Ovary (tissue), 9 donors: ENCODE measurements around the gene NTRK3. TPM values are rescaled to one million over a fixed set of nuclear protein-coding genes. Genes with fewer than 3 reads are reported as not detected.

Source experiments
- DNase-seq, 5 donors: peaks; one replicate each; pipeline ENCODE4 v3.0.0-alpha.2; 2019 to 2020
- H3K27ac ChIP-seq, 2 donors: fragments of 200-600 bp; one replicate each; pipeline versions ENCODE4 v1.5.1 to v1.8.0; 2019 to 2022
- H3K27me3 ChIP-seq: fragments of 200-600 bp; one replicate; pipeline ENCODE4 v1.8.0; 2022
- H3K36me3 ChIP-seq: fragments of 200-600 bp; sonication (generic); one replicate; pipeline ENCODE4 v1.5.1; 2019
- H3K4me1 ChIP-seq: one replicate; pipeline ENCODE4 v1.8.1; 2013; ENCODE audit warnings: mild to moderate bottlenecking, moderate library complexity; ENCODE audit not compliant: insufficient read depth
- H3K4me3 ChIP-seq: fragments of 200-600 bp; sonication (generic); one replicate; pipeline ENCODE4 v1.5.1; 2017
- H3K9me3 ChIP-seq, 2 donors: fragments of 200-600 bp in 1 of 2; sonication (generic) in 1 of 2; one replicate each; pipeline versions ENCODE4 v1.5.1 to v1.8.1; 2013 to 2019; ENCODE audit warnings: mild to moderate bottlenecking in 1 of 2, moderate library complexity in 1 of 2
- CTCF ChIP-seq, 3 donors: fragments of 450-650 bp in 2 of 3; fragments of 200-600 bp in 1 of 3; IDR thresholded peaks; one replicate each; pipeline versions ENCODE4 v1.5.1 to v1.8.0; 2016 to 2022; ENCODE audit warnings: antibody characterized with exemption in 3 of 3, mild to moderate bottlenecking in 1 of 3
- EP300 ChIP-seq: sonication (generic); formaldehyde crosslinking; IDR thresholded peaks from one replicate; pipeline ENCODE4 v1.6.1; 2017; ENCODE audit warnings: antibody characterized with exemption
- POLR2A ChIP-seq: fragments of 450-650 bp; IDR thresholded peaks from one replicate; pipeline ENCODE4 v1.6.1; 2017; ENCODE audit warnings: antibody characterized with exemption, mild to moderate bottlenecking, moderate library complexity
- WGBS, 3 donors: extraction: QIAGEN DNeasy Blood & Tissue Kit in 1 of 3; methylation state at CpG; one replicate each; pipeline versions ENCODE4 v1.1.5 to v1.1.7; 2013 to 2017; 5-methylcytosine and 5-hydroxymethylcytosine counted together
- intact Hi-C, 4 donors: fragments of 100-400 bp; cut with DNase I; formaldehyde crosslinking; loops; one replicate each; pipeline versions ENCODE4 v1.11.0 to v1.15.1; 2022 to 2023
- polyA plus RNA-seq, 2 donors: library from polyadenylated mRNA; stranded (reverse); fragments of 200-250 nt in 1 of 2; fragments of 350-450 nt in 1 of 2; fragmentation: Illumina TruSeq in 1 of 2; extraction: RNeasy Lipid Tissue Mini Kit (QIAGEN cat#74804) in 1 of 2; gene quantifications; one replicate each; pipeline ENCODE4 v1.2.3, GENCODE V29; 2013 to 2014
- total RNA-seq, 7 donors: library from RNA; depleted of rRNA in 2 of 7; stranded (reverse); fragments of >200 nt in 2 of 7; fragmentation: NEBNext Ultra II Directional in 3 of 7; extraction: Animal tissue kit (Norgen Biotek cat#: 25700) in 3 of 7; gene quantifications; one replicate each; pipeline versions ENCODE4 v1.1.0 to v1.2.4, GENCODE V29; 2016 to 2023
- donor health status: DM: no; HTN: no; CAD: no; lungs with moderate emphysema.
- donor health status: DM: no; HTN: no; CAD: no.
- donor health status: Bipolar disorder and iron deficiency.
- donor health status: DM: yes; HTN: yes; CAD: no.
- donor health status: DM: no; HTN: no; CAD: no.
- donor health status: DM: yes; HTN: yes; CAD: no.

The NTRK3 gene
- total and polyA plus RNA-seq, 9 donors = 0.77 to 14.6 (median 2.7) TPM

- Histone ChIP-seq H3K4me3 (no peak overlapping the region), H3K36me3 (no peaks in the 10 kb centered on the region), H3K27me3 (no peaks in the 10 kb centered on the region), H3K27ac (no peak overlapping the region), H3K9me3 (no peaks in the 10 kb centered on the region), H3K4me1 (no peaks in the 10 kb centered on the region)
- intact Hi-C loops = no loop called here
- 57 to 74% (median 67%) methylated on average over 2 of the region's 2 CpGs for WGBS, 3 donors
- TF ChIP-seq EP300 (no peak), CTCF (IDR thresholded peaks at IDR 0.05) (no peak), POLR2A (no peak)
- no peak for DNase-seq
Measured at GRCh38 chr15:88208396-88208795, 48.1 kb downstream of the NTRK3 start.

- Histone ChIP-seq H3K4me1 (no peaks in the 10 kb centered on the region), H3K4me3 (no peak overlapping the region), H3K27me3 (no peaks in the 10 kb centered on the region), H3K36me3 (no peaks in the 10 kb centered on the region), H3K27ac (no peak overlapping the region), H3K9me3 (no peaks in the 10 kb centered on the region)
- DNase-seq = no peak
- TF ChIP-seq POLR2A (no peak), CTCF (IDR thresholded peaks at IDR 0.05) (no peak), EP300 (no peak)
- WGBS, 3 donors = 81 to 83% (median 82%) methylated on average over 2 of the region's 2 CpGs
- intact Hi-C loops = no loop called here
Measured at GRCh38 chr15:88207565-88207964, 49.0 kb downstream of the NTRK3 start.

GRCh38 chr15:88204584-88204983 lies 52.0 kb downstream of the NTRK3 start:
- Histone ChIP-seq H3K4me3 (no peak overlapping the region), H3K27me3 (no peaks in the 10 kb centered on the region), H3K4me1 (no peaks in the 10 kb centered on the region), H3K27ac (no peak overlapping the region), H3K9me3 (no peaks in the 10 kb centered on the region), H3K36me3 (no peaks in the 10 kb centered on the region)
- TF ChIP-seq POLR2A (no peak), CTCF (IDR thresholded peaks at IDR 0.05) (no peak), EP300 (no peak)
- intact Hi-C loops = no loop called here
- WGBS, 3 donors = 79 to 85% (median 79%) methylated on average over 4 of the region's 4 CpGs
- no peak for DNase-seq

GRCh38 chr15:88202231-88202630 lies 54.3 kb downstream of the NTRK3 start:
- DNase-seq = no peak
- no peaks in the 10 kb centered on the region for H3K36me3 ChIP-seq
- no peak overlapping the region for H3K4me3 ChIP-seq
- no peaks in the 10 kb centered on the region for H3K4me1 ChIP-seq
- TF ChIP-seq CTCF (IDR thresholded peaks at IDR 0.05) (no peak), EP300 (no peak)
- 52 to 63% (median 61%) methylated on average over 4 of the region's 4 CpGs for WGBS, 3 donors
- H3K27ac ChIP-seq = no peak overlapping the region
- no peaks in the 10 kb centered on the region for H3K9me3 ChIP-seq
- intact Hi-C loops = no loop called here
- H3K27me3 ChIP-seq = no peaks in the 10 kb centered on the region

- H3K27ac ChIP-seq = no peak overlapping the region
- TF ChIP-seq POLR2A (no peak), CTCF (IDR thresholded peaks at IDR 0.05) (no peak), EP300 (no peak)
- no peaks in the 10 kb centered on the region for H3K36me3 ChIP-seq
- no peaks in the 10 kb centered on the region for H3K4me1 ChIP-seq
- WGBS, 3 donors = 60 to 80% (median 62%) methylated on average over 3 of the region's 3 CpGs
- intact Hi-C loops = no loop called here
- H3K4me3 ChIP-seq = no peak overlapping the region
- no peaks in the 10 kb centered on the region for H3K27me3 ChIP-seq
- no peak for DNase-seq
- no peaks in the 10 kb centered on the region for H3K9me3 ChIP-seq
Measured at GRCh38 chr15:88201207-88201606, 55.3 kb downstream of the NTRK3 start.
